Measurements from ENCODE around the gene GPX3. TPM values are rescaled to one million over a fixed set of nuclear protein-coding genes. Genes with fewer than 3 reads are reported as not detected.

GPX3 gene
- total and polyA plus RNA-seq, 2 donors (not counting 1 experiment from before 2014, with no cell fraction given) = 182 to 267 TPM

DNA sequence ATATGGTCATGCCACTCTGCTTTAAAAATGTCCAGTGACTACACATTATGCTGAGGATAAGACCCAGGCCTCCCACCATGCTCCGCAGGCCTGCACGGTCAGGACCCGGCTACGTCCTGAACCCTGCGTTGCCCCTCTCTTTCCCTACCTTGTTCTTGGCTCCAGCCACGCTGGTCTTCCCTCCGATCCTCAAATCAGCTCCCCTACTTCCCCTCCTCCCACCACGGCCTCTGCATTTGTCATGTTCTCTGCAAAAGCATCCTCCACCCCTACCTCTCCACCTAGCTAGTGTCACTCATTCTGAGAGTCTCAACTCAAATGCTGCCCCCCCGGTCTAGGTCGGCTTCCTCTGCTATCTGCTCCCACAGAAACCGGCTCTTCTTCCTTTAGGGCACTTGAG is 11.2 kb downstream of the GPX3 start:
- Histone ChIP-seq H3K27ac (ENCODE audit: insufficient read depth, low read length) (no peak overlapping the region), H3K79me2 (ENCODE audit: control insufficient read depth, insufficient read depth, low read length) (no peaks in the 10 kb centered on the region), H3K36me3 (ENCODE audit: control insufficient read depth, insufficient read depth, low read length) (peaks cover 26% of the 10 kb centered on the region), H2AFZ (ENCODE audit: low read length) (no peak overlapping the region), H3K9ac (ENCODE audit: insufficient read depth, low read length) (no peak overlapping the region), H3K27me3 (ENCODE audit: control insufficient read depth, insufficient read depth, low read length) (no peaks in the 10 kb centered on the region), H3K4me3 (replicated peaks in 1 of 4; ENCODE audit: control extremely low read depth in 1 of 4, insufficient read depth in 1 of 4, low read depth in 3 of 4, low read length in 4 of 4) (no peak overlapping the region), H3K4me1 (ENCODE audit: control insufficient read depth, extremely low read depth, insufficient read depth, low read length) (peaks cover 5% of the 10 kb centered on the region), H3K4me2 (ENCODE audit: extremely low read depth, insufficient read depth, low read length) (no peak overlapping the region), H4K20me1 (ENCODE audit: control insufficient read depth, extremely low read depth, insufficient read depth, low read length) (no peaks in the 10 kb centered on the region), H3K9me3 (ENCODE audit: control insufficient read depth, insufficient read depth, low read depth, low read length) (no peaks in the 10 kb centered on the region)
- no peak for TF ChIP-seq CTCF (conservative IDR thresholded peaks at IDR 0.05 in 1 of 2, IDR thresholded peaks at IDR 0.05 in 1 of 2; ENCODE audit: low read depth in 1 of 2, low read length in 2 of 2)
- no peak for TF ChIP-seq EZH2 (IDR thresholded peaks at IDR 0.05; ENCODE audit: low read length, missing control alignments)
- DNase-seq (ENCODE audit: low read depth in 2 of 2) = no peak

- TF ChIP-seq EZH2 (IDR thresholded peaks at IDR 0.05; ENCODE audit: low read length, missing control alignments) = no peak
- TF ChIP-seq CTCF (conservative IDR thresholded peaks at IDR 0.05 in 1 of 2, IDR thresholded peaks at IDR 0.05 in 1 of 2; ENCODE audit: low read depth in 1 of 2, low read length in 2 of 2) = no peak
- Histone ChIP-seq H3K79me2 (ENCODE audit: control insufficient read depth, insufficient read depth, low read length) (no peaks in the 10 kb centered on the region), H3K27ac (ENCODE audit: insufficient read depth, low read length) (no peak overlapping the region), H3K9me3 (ENCODE audit: control insufficient read depth, insufficient read depth, low read depth, low read length) (no peaks in the 10 kb centered on the region), H3K9ac (ENCODE audit: insufficient read depth, low read length) (no peak overlapping the region), H3K4me3 (replicated peaks in 1 of 4; ENCODE audit: control extremely low read depth in 1 of 4, insufficient read depth in 1 of 4, low read depth in 3 of 4, low read length in 4 of 4) (no peak overlapping the region), H3K4me2 (ENCODE audit: extremely low read depth, insufficient read depth, low read length) (no peak overlapping the region), H3K4me1 (ENCODE audit: control insufficient read depth, extremely low read depth, insufficient read depth, low read length) (peaks cover 9% of the 10 kb centered on the region), H2AFZ (ENCODE audit: low read length) (no peak overlapping the region), H4K20me1 (ENCODE audit: control insufficient read depth, extremely low read depth, insufficient read depth, low read length) (no peaks in the 10 kb centered on the region), H3K27me3 (ENCODE audit: control insufficient read depth, insufficient read depth, low read length) (no peaks in the 10 kb centered on the region), H3K36me3 (ENCODE audit: control insufficient read depth, insufficient read depth, low read length) (peaks cover 20% of the 10 kb centered on the region)
- no peak for DNase-seq (ENCODE audit: low read depth in 2 of 2)
These were observed 13.0 kb downstream of the GPX3 start for GRCh38 chr5:151033217-151033934.

DNA sequence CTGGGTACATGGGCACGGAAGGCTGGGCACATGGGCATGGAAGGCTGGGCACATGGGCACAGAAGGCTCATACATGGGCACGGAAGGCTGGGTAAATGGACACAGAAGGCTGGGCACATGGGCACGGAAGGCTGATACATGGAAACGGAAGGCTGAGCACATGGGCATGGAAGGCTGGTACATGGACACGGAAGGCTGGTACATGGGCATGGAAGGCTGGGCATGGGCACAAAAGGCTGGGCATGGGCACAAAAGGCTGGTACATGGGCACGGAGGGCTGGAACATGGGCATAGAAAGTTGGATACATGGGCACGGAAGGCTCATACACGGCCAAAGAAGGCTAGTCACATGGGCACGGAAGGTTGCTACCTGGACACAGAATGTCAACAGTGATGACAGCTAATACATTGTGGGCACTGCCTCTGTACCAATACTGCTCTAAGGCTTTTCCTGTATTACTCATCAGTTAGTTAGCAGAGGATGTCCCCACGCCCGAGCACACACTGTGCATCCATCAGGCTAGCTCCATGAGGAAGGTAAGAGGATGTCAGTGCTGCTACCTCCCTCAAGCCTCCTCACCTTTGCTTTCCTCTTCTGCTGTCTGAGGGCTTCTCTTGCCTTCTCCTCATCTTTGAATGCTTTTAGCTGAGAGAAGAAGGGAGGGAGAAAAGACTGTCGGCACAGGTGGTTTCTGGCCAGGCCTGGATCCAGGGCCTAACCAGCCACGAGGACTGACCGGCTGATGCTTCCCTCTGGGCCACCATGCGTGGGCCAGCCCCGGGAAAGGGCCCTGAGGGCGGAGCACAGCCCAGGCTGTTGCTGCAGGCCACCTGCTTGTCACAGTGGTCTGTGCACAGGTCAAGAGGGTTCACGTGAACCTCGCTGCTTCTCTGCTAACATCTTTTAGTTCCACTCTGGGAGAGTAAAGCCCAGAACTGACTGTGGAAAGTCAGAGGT is 14.3 kb downstream of the GPX3 start:
- H2AFZ ChIP-seq (ENCODE audit: low read length) = no peak overlapping the region
- DNase-seq (ENCODE audit: low read depth in 2 of 2) = no peak
- no peaks in the 10 kb centered on the region for H4K20me1 ChIP-seq (ENCODE audit: control insufficient read depth, extremely low read depth, insufficient read depth, low read length)
- H3K4me1 ChIP-seq (ENCODE audit: control insufficient read depth, extremely low read depth, insufficient read depth, low read length) = peaks cover 22% of the 10 kb centered on the region
- no peaks in the 10 kb centered on the region for H3K27me3 ChIP-seq (ENCODE audit: control insufficient read depth, insufficient read depth, low read length)
- TF ChIP-seq CTCF (conservative IDR thresholded peaks at IDR 0.05 in 1 of 2, IDR thresholded peaks at IDR 0.05 in 1 of 2; ENCODE audit: low read depth in 1 of 2, low read length in 2 of 2) (no peak), EZH2 (IDR thresholded peaks at IDR 0.05; ENCODE audit: low read length, missing control alignments) (no peak)
- no peaks in the 10 kb centered on the region for H3K9me3 ChIP-seq (ENCODE audit: control insufficient read depth, insufficient read depth, low read depth, low read length)
- no peaks in the 10 kb centered on the region for H3K79me2 ChIP-seq (ENCODE audit: control insufficient read depth, insufficient read depth, low read length)
- H3K36me3 ChIP-seq (ENCODE audit: control insufficient read depth, insufficient read depth, low read length) = peaks cover 16% of the 10 kb centered on the region
- no peak overlapping the region for H3K4me2 ChIP-seq (ENCODE audit: extremely low read depth, insufficient read depth, low read length)
- no peak overlapping the region for H3K9ac ChIP-seq (ENCODE audit: insufficient read depth, low read length)
- no peak overlapping the region for H3K4me3 ChIP-seq (replicated peaks in 1 of 4; ENCODE audit: control extremely low read depth in 1 of 4, insufficient read depth in 1 of 4, low read depth in 3 of 4, low read length in 4 of 4)
- H3K27ac ChIP-seq (ENCODE audit: insufficient read depth, low read length) = no peak overlapping the region

Measured in fibroblast of lung (primary cell).